HFFc6 (cell line): ENCODE data around the gene COX18. TPM values are rescaled to one million over a fixed set of nuclear protein-coding genes. Genes with fewer than 3 reads are reported as not detected.

Source experiments
- DNase-seq: peaks from one replicate; pipeline ENCODE4 v3.0.0-alpha.2; 2018
- H3K27ac Mint-ChIP-seq: 2 replicates; pipeline ENCODE4 v1.8.0; 2020; ENCODE audit warnings: mild to moderate bottlenecking, mixed read lengths
- H3K27me3 Mint-ChIP-seq: 2 replicates; pipeline ENCODE4 v1.8.0; 2021; ENCODE audit warnings: mild to moderate bottlenecking, moderate library complexity, mixed read lengths; ENCODE audit not compliant: insufficient read depth
- H3K36me3 Mint-ChIP-seq: 2 replicates; pipeline ENCODE4 v1.8.0; 2021; ENCODE audit warnings: low read depth, mixed read lengths
- H3K4me1 Mint-ChIP-seq: 2 replicates; pipeline ENCODE4 v1.8.0; 2020; ENCODE audit warnings: low read depth, mixed read lengths
- H3K4me3 Mint-ChIP-seq: 2 replicates; pipeline ENCODE4 v1.8.0; 2020; ENCODE audit warnings: mild to moderate bottlenecking, moderate library complexity, mixed read lengths
- H3K9me3 Mint-ChIP-seq: 2 replicates; pipeline ENCODE4 v1.8.0; 2020; ENCODE audit warnings: mild to moderate bottlenecking, mixed read lengths
- total RNA-seq, 6 experiments: library from RNA; stranded (reverse); fragmentation: NEBNext Ultra II Directional; extraction: Animal tissue kit (Norgen Biotek cat#: 25700); gene quantifications; 2 replicates in 1 of 6; 3 replicates in 5 of 6; pipeline ENCODE4 v1.2.3, GENCODE V29; 2021
- TF ChIP-seq, protein P1 (sequence below): fragments of 200-600 bp; sonication (generic); IDR thresholded peaks from 2 replicates; pipeline ENCODE4 v1.5.0; 2021; ENCODE audit warnings: antibody characterized with exemption, mild to moderate bottlenecking

COX18 gene
- total RNA-seq, 6 experiments from 2014 or later, result 13.3 to 17.5 (median 14.8) TPM

DNA sequence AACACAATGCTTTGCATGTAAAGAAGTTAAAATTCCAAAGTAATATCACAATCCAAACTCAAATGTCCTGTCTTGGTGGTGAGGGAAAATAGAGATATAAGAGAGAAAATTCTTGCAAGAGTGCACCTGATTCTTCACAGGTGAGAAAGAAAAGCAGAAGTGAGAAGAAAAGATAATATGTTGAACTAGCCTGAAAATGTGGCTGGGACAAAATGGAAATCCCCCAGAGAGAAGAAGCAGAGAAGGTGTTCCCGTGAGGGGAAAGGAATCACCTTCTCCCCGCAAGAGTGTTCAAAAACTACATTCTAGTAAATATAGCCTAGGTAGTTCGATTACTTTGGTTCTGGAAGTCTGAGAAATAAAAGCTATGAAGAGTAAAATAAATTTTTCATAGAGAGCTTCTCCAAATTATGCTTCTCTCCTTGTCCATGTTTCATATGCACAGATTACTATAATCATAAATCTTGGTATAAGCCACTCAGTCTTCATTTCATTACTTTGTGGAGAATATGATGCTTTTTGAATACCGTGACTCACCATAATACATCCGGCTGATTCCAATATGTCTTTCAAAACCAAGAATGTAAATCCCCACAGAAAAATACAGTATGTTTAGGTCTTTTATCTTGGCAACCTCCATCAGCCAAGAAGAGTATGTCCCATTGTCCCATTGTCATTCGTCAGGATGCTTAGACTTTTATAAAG, 63.1 kb downstream of the COX18 start:
- TF ChIP-seq, protein P1, sequence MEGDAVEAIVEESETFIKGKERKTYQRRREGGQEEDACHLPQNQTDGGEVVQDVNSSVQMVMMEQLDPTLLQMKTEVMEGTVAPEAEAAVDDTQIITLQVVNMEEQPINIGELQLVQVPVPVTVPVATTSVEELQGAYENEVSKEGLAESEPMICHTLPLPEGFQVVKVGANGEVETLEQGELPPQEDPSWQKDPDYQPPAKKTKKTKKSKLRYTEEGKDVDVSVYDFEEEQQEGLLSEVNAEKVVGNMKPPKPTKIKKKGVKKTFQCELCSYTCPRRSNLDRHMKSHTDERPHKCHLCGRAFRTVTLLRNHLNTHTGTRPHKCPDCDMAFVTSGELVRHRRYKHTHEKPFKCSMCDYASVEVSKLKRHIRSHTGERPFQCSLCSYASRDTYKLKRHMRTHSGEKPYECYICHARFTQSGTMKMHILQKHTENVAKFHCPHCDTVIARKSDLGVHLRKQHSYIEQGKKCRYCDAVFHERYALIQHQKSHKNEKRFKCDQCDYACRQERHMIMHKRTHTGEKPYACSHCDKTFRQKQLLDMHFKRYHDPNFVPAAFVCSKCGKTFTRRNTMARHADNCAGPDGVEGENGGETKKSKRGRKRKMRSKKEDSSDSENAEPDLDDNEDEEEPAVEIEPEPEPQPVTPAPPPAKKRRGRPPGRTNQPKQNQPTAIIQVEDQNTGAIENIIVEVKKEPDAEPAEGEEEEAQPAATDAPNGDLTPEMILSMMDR, result no peak
- H3K4me1 Mint-ChIP-seq, result no peaks in the 10 kb centered on the region
- H3K9me3 Mint-ChIP-seq, result no peaks in the 10 kb centered on the region
- H3K4me3 Mint-ChIP-seq, result no peak overlapping the region
- peaks cover 4% of the 10 kb centered on the region for H3K27me3 Mint-ChIP-seq
- H3K36me3 Mint-ChIP-seq, result no peaks in the 10 kb centered on the region
- no peak overlapping the region for H3K27ac Mint-ChIP-seq
- no peak for DNase-seq

DNA sequence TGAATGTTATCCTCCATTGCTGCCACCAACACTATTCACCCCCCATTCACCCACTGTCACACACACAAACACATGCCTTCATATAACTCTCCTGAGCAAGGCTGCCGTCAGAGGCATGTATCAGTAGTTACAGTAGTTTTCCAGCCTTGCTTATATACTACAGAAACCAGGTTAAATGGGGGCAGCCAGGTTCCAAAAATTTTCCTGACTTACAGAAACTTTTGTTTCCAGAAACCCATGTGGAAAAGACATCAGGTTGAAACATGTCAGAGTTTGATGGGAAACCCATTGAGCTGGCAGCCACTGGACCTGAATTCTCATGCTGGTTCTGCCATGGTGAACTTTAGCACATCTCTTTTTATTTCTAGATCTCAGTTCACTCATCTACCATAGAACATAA, 64.0 kb downstream of the COX18 start:
- H3K27me3 Mint-ChIP-seq, result peaks cover 4% of the 10 kb centered on the region
- no peak for DNase-seq

More for the DNA sequence above, 64.0 kb downstream of the COX18 start:
- no peak overlapping the region for H3K27ac Mint-ChIP-seq
- H3K36me3 Mint-ChIP-seq, result no peaks in the 10 kb centered on the region
- no peak overlapping the region for H3K4me3 Mint-ChIP-seq
- no peaks in the 10 kb centered on the region for H3K4me1 Mint-ChIP-seq
- no peaks in the 10 kb centered on the region for H3K9me3 Mint-ChIP-seq
- TF ChIP-seq, protein P1, result no peak

Other genes with a start within 250 kb of the COX18 start
- gene ANKRD17, start 189.1 kb upstream of the COX18 start, total RNA-seq, result 10 to 100 TPM; 51.7 to 61.0 (median 56.4) TPM